Astrocyte of the spinal cord (primary cell): ENCODE results near the gene ACSM6.

Experiments used
- DNase-seq: peaks from one replicate; pipeline ENCODE4 v3.0.0; 2011; ENCODE audit warnings: low read depth, low spot score
- H3K4me3 ChIP-seq: 2 replicates; pipeline ENCODE4 v1.5.1; 2011; ENCODE audit warnings: low read depth, mild to moderate bottlenecking, low read length, moderate library complexity
- CTCF ChIP-seq: IDR thresholded peaks from 2 replicates; pipeline ENCODE4 v1.5.1; 2012; ENCODE audit warnings: low read depth, mild to moderate bottlenecking, low read length, inconsistent platforms
- in situ Hi-C: cut with HindIII; loops from 2 replicates; pipeline ENCODE4 v1.10.0; 2017; ENCODE audit warnings: low sequenced_read_pairs

Gene ACSM6

GRCh38 chr10:95248989-95249388 lies 55.0 kb downstream of the ACSM6 start:
- no peak for TF ChIP-seq CTCF
- no peak overlapping the region for H3K4me3 ChIP-seq
- no peak for DNase-seq
- in situ Hi-C loops = no loop called here

GRCh38 chr10:95249467-95249866 lies 55.4 kb downstream of the ACSM6 start:
- no peak for DNase-seq
- TF ChIP-seq CTCF = no peak
- no peak overlapping the region for H3K4me3 ChIP-seq
- in situ Hi-C loops = no loop called here

- in situ Hi-C loops = no loop called here
- DNase-seq = no peak
- H3K4me3 ChIP-seq = no peak overlapping the region
- TF ChIP-seq CTCF = no peak
Observed at GRCh38 chr10:95250856-95251255, 56.8 kb downstream of the ACSM6 start.

- no peak for TF ChIP-seq CTCF
- in situ Hi-C loops = no loop called here
- no peak for DNase-seq
- H3K4me3 ChIP-seq = no peak overlapping the region
Observed at GRCh38 chr10:95253007-95253406, 59.0 kb downstream of the ACSM6 start.

- no peak overlapping the region for H3K4me3 ChIP-seq
- DNase-seq = no peak
- in situ Hi-C loops = no loop called here
- TF ChIP-seq CTCF = no peak
Observed at GRCh38 chr10:95253686-95254085, 59.6 kb downstream of the ACSM6 start.

GRCh38 chr10:95254629-95255028 lies 60.6 kb downstream of the ACSM6 start:
- H3K4me3 ChIP-seq = no peak overlapping the region
- TF ChIP-seq CTCF = no peak
- in situ Hi-C loops = no loop called here
- DNase-seq = no peak

GRCh38 chr10:95256268-95256667 lies 62.2 kb downstream of the ACSM6 start:
- H3K4me3 ChIP-seq = no peak overlapping the region
- DNase-seq = no peak
- no peak for TF ChIP-seq CTCF
- in situ Hi-C loops = no loop called here
